ENCODE data around the gene C1QTNF8. TPM values are rescaled to one million over a fixed set of nuclear protein-coding genes. Genes with fewer than 3 reads are reported as not detected.

Gene C1QTNF8
- total and polyA plus RNA-seq, 2 of the 8 experiments (the other 6 are each of a cell fraction or from before 2014, with no cell fraction given): not detected

DNA sequence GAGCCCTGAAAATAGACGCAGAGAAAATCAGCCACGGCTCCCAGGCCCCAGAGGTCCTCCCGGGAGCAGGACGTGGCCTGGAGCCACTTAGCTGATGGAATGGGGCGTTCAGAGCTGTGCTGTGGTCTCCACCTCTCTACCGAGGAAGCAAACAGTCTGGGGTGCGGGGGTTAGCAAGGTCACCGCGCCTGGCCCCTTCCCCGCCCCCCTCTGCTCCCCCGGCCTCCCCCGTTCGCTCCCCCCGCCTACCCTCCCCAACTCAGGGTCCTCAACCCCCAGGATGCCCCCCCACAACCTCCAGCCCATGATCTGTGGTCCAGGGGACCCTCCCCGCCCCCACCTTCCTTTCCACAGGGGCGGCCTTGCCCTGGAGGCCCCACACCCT is 20.6 kb upstream of the C1QTNF8 start:
- Histone ChIP-seq H2BK12ac (ENCODE audit: low read depth, low read length) (no peak overlapping the region), H3K4me2 (ENCODE audit: insufficient read depth in 1 of 2, low read depth in 2 of 2, low read length in 2 of 2) (no peak overlapping the region), H3K14ac (ENCODE audit: insufficient read length) (no peak overlapping the region), H3K9ac (replicated peaks in 1 of 4; ENCODE audit: extremely low read depth in 1 of 4, low read depth in 3 of 4, low read length in 3 of 4) (no peak overlapping the region), H4K91ac (replicated peaks; ENCODE audit: insufficient read length, low read length) (no peak overlapping the region), H2AK5ac (ENCODE audit: low read depth, low read length) (no peak overlapping the region), H3K27ac (ENCODE audit: low read depth, low read length) (no peak overlapping the region), H3K4ac (replicated peaks; ENCODE audit: insufficient read length, low read depth, low read length) (no peak overlapping the region), H3K56ac (replicated peaks; ENCODE audit: insufficient read length, low read depth, low read length) (no peak overlapping the region), H2BK5ac (ENCODE audit: low read depth, low read length) (no peak overlapping the region), H2BK15ac (ENCODE audit: low read length) (no peak overlapping the region), H3K4me1 (replicated peaks in 1 of 4; ENCODE audit: control insufficient read depth in 3 of 4, insufficient read depth in 4 of 4, low read length in 3 of 4) (peaks cover 0 to 3% (median 0%) of the 10 kb centered on the region in 4 experiments; a peak in 2 of 7 replicates), H4K8ac (ENCODE audit: extremely low read depth, insufficient read depth, low read length) (0 out of 2 replicates have a peak overlapping the region, but pooled peaks have one; percentile 25), H3K27me3 (replicated peaks in 1 of 4; ENCODE audit: control insufficient read depth in 3 of 4, extremely low read depth in 1 of 4, insufficient read depth in 3 of 4, low read length in 3 of 4) (peaks cover 0 to 4% (median 0%) of the 10 kb centered on the region in 4 experiments; a peak in 3 of 7 replicates), H3K4me3 (ENCODE audit: extremely low read depth in 1 of 4, insufficient read depth in 2 of 4, low read depth in 3 of 4, low read length in 4 of 4) (no peak overlapping the region), H4K20me1 (replicated peaks in 1 of 2; ENCODE audit: control insufficient read depth in 1 of 2, insufficient read depth in 2 of 2, low read length in 2 of 2) (peaks cover 0 to 4% of the 10 kb centered on the region in 2 experiments), H3K23me2 (ENCODE audit: low read depth, low read length) (no peaks in the 10 kb centered on the region; the same call in 1 of the 2 replicates), H3K9me3 (ENCODE audit: insufficient read depth in 2 of 2, low read depth in 1 of 2, low read length in 1 of 2) (no peaks in the 10 kb centered on the region), H2AFZ (ENCODE audit: low read length) (no peak overlapping the region), H2BK120ac (replicated peaks; ENCODE audit: low read depth, low read length) (no peak overlapping the region), H3K36me3 (ENCODE audit: control insufficient read depth in 2 of 4, insufficient read depth in 4 of 4, low read length in 3 of 4) (no peaks in the 10 kb centered on the region), H3K79me1 (ENCODE audit: low read depth, low read length) (no peaks in the 10 kb centered on the region), H3K18ac (ENCODE audit: extremely low read depth, low read length) (no peak overlapping the region), H4K5ac (ENCODE audit: insufficient read length, low read depth, low read length) (no peak overlapping the region), H2BK20ac (ENCODE audit: low read length) (no peak overlapping the region), H3K79me2 (ENCODE audit: control insufficient read depth in 1 of 2, insufficient read depth in 2 of 2, low read length in 2 of 2) (no peaks in the 10 kb centered on the region), H3K23ac (ENCODE audit: insufficient read length) (no peak overlapping the region)
- POLR2A ChIA-PET (ENCODE audit: partially characterized antibody): no interaction called here
- WGBS, 2 experiments (ENCODE audit: extremely low coverage in 1 of 2, insufficient coverage in 1 of 2, insufficient read length in 1 of 2, insufficient replicate concordance in 2 of 2, low coverage in 1 of 2, low lambda C conversion rate in 2 of 2, missing lambda C conversion rate in 1 of 2): 88% methylated on average over 4 of the region's 16 CpGs; no CpG with 5 or more reads in 1 of the 2 experiments
- DNase-seq (ENCODE audit: low read depth in 1 of 2, low spot score in 2 of 2) (no peak), FAIRE-seq (no peak)
- CTCF ChIA-PET (ENCODE audit: partially characterized antibody): interaction anchor here (0.9 kb wide), 1 partner anchor 58 kb away, joined by 3 read pairs; no protein-coding TSS in a partner anchor
- TF ChIP-seq SUZ12 (IDR thresholded peaks at IDR 0.05; ENCODE audit: low read length) (no peak), SP1 (IDR thresholded peaks at IDR 0.05; ENCODE audit: low read depth, low read length) (no peak), KDM1A (IDR thresholded peaks at IDR 0.05; ENCODE audit: borderline replicate concordance, low read length) (no peak), BACH1 (IDR thresholded peaks at IDR 0.05; ENCODE audit: low read length) (no peak), HDAC6 (IDR thresholded peaks at IDR 0.05; ENCODE audit: low read depth, low read length) (no peak), CTCF (IDR thresholded peaks at IDR 0.05; ENCODE audit: control extremely low read depth in 1 of 3, insufficient read depth in 1 of 3, low read depth in 1 of 3, low read length in 3 of 3) (no peak)

Measured in H1 (cell line).